ENCODE measurements around the gene ITGAE.
A peak's percentile ranks its signal among the peaks of the same experiment; 100 is the strongest.
"Not testable (repeated sequence)": the region's sequence is repeated elsewhere in the genome, so short reads cannot be mapped to it uniquely, and the experiment has no call there.

ITGAE gene

GRCh38 chr17:3800362-3801271 lies at the start of gene ITGAE:
ITGAE (minus strand) TSS chr17:3801188; CDS start chr17:3801144, 44 bp downstream.
- FAIRE-seq: no peak

GRCh38 chr17:3848229-3848835 lies 47.3 kb upstream of the ITGAE start:
- no peak for FAIRE-seq

- FAIRE-seq: no peak
Measured at GRCh38 chr17:3847165-3847670, 46.2 kb upstream of the ITGAE start.

- no peak for FAIRE-seq
Measured at GRCh38 chr17:3846437-3847164, 45.6 kb upstream of the ITGAE start.

GRCh38 chr17:3845621-3846436 lies 44.8 kb upstream of the ITGAE start, which contains the start of gene NCBP3:
NCBP3 (minus strand) TSS chr17:3846246; CDS start chr17:3846223, 23 bp downstream.
- peak; percentile 37 for FAIRE-seq

GRCh38 chr17:3845291-3845620 lies 44.3 kb upstream of the ITGAE start:
- FAIRE-seq: no peak

GRCh38 chr17:3844556-3844955 lies 43.6 kb upstream of the ITGAE start:
- FAIRE-seq: not testable (repeated sequence)

GRCh38 chr17:3843935-3844516 lies 43.0 kb upstream of the ITGAE start:
- no peak for FAIRE-seq

GRCh38 chr17:3838206-3838605 lies 37.2 kb upstream of the ITGAE start:
- FAIRE-seq: no peak

GRCh38 chr17:3836551-3836950 lies 35.6 kb upstream of the ITGAE start:
- FAIRE-seq: no peak

- no peak for FAIRE-seq
Measured at GRCh38 chr17:3835410-3836229, 34.6 kb upstream of the ITGAE start.

GRCh38 chr17:3834811-3835210 lies 33.8 kb upstream of the ITGAE start:
- FAIRE-seq: no peak

GRCh38 chr17:3828852-3829232 lies 27.9 kb upstream of the ITGAE start:
- no peak for FAIRE-seq

- no peak for FAIRE-seq
Measured at GRCh38 chr17:3828151-3828851, 27.3 kb upstream of the ITGAE start.

- FAIRE-seq: peak; percentile 41
Measured at GRCh38 chr17:3827124-3827773, 26.3 kb upstream of the ITGAE start.

GRCh38 chr17:3826191-3826590 lies 25.2 kb upstream of the ITGAE start:
- no peak for FAIRE-seq

GRCh38 chr17:3821101-3821500 lies 20.1 kb upstream of the ITGAE start:
- no peak for FAIRE-seq

- FAIRE-seq: no peak
Measured at GRCh38 chr17:3818786-3819185, 17.8 kb upstream of the ITGAE start.

- FAIRE-seq: no peak
Measured at GRCh38 chr17:3817851-3818605, 17.0 kb upstream of the ITGAE start.

All from TTC549 (cell line).